Ovary (tissue), 3 donors: ENCODE results near the gene NCF4.

Source experiments
- EP300 ChIP-seq: sonication (generic); formaldehyde crosslinking; IDR thresholded peaks from one replicate; pipeline ENCODE4 v1.6.1; 2017; ENCODE audit warnings: antibody characterized with exemption
- POLR2A ChIP-seq: fragments of 450-650 bp; IDR thresholded peaks from one replicate; pipeline ENCODE4 v1.6.1; 2017; ENCODE audit warnings: antibody characterized with exemption, mild to moderate bottlenecking, moderate library complexity
- TF ChIP-seq, protein P1 (sequence below), 3 donors: fragments of 450-650 bp in 2 of 3; fragments of 200-600 bp in 1 of 3; IDR thresholded peaks; one replicate each; pipeline versions ENCODE4 v1.5.1 to v1.8.0; 2016 to 2022; ENCODE audit warnings: antibody characterized with exemption in 3 of 3, mild to moderate bottlenecking in 1 of 3
- donor health status: DM: no; HTN: no; CAD: no.

DNA sequence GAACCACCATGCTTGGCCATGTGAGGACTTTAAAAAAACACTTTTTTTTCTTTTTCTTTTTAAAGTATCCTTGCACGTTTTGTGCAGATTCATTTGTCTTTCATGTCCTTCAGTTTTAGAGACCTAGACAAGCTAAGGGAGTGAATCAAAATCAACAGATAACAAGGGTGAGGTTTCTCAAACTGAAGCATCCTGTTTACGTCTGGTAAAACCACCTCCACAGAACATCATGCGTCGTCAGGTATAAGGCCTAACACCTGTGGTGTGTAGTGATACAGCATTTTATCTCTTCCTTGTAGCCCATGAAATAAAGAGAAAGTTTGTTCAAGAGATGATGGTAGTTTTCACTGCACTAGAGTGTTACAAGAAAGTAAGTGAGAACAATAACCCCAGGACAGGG is 26.4 kb downstream of the NCF4 start:
- TF ChIP-seq POLR2A (no peak), EP300 (no peak)
- TF ChIP-seq, protein P1, sequence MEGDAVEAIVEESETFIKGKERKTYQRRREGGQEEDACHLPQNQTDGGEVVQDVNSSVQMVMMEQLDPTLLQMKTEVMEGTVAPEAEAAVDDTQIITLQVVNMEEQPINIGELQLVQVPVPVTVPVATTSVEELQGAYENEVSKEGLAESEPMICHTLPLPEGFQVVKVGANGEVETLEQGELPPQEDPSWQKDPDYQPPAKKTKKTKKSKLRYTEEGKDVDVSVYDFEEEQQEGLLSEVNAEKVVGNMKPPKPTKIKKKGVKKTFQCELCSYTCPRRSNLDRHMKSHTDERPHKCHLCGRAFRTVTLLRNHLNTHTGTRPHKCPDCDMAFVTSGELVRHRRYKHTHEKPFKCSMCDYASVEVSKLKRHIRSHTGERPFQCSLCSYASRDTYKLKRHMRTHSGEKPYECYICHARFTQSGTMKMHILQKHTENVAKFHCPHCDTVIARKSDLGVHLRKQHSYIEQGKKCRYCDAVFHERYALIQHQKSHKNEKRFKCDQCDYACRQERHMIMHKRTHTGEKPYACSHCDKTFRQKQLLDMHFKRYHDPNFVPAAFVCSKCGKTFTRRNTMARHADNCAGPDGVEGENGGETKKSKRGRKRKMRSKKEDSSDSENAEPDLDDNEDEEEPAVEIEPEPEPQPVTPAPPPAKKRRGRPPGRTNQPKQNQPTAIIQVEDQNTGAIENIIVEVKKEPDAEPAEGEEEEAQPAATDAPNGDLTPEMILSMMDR (IDR thresholded peaks at IDR 0.05) = no peak
